SKM-1 treated with dmso at 0.1 percent for 144 hours (cell line): ENCODE results near the gene PCSK6.

Experiments
- DNase-seq: peaks from one replicate; lab custom pipeline; 2025; ENCODE audit not compliant: unreplicated experiment; lab: John Stamatoyannopoulos, UW

Gene PCSK6

GRCh38 chr15:101483462-101483861 is 6.0 kb downstream of the PCSK6 start:
- no peak for DNase-seq

- DNase-seq = no peak
Observed at GRCh38 chr15:101482526-101483371, 6.8 kb downstream of the PCSK6 start.

- no peak for DNase-seq
Observed at GRCh38 chr15:101481917-101482525, 7.5 kb downstream of the PCSK6 start.

DNA sequence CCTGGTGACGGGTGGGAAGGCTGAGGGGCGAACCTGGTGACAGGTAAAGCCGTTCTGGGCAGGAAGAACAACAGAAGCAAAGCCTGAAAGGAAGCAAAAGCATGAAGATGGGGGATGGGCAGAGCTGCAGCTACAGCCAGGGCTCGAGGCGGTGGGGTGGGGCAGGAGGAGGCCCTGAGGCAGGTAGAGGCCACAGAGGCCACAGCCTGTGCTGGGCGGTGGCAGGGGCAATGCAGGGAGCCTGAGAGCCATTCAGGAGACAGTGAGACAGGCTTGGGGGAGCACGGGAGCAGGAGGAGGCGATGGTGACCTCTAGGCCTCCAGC is 8.2 kb downstream of the PCSK6 start:
- no peak for DNase-seq

DNA sequence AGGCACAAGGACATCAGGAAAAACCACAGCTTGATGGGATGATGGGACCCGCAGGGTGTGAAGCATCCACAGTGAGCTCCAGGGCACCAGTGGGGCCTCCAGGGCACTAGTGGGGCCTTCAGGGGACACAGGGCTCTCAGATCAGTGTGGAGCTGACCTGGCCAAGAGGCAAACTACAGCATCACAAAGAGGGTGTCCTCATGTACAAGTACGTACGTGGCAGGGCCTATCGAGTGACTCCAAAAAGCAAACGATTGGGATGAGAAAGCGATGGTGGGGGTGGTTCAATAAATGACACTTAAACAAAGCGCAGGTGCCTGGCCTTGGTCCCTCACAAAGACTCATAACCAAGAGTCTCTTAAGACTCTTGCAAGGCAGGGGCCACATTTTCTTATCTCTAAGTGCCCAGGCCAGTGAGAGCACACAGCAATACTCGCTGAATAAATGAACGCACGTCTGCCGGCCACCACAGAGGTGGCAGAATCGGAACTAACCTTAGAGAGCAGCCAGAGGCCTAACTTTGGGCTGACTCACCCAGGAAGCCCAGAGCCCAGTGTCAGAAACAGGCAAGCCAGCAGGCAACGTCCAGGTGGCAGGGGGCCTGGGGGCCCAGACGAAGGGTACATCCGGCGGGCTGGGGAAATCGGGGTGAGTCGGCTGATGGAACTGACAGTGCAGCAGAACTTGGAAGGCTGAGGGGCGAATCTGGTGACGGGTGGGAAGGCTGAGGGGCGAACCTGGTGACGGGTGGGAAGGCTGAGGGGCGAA is 8.7 kb downstream of the PCSK6 start:
- no peak for DNase-seq

- no peak for DNase-seq
Observed at GRCh38 chr15:101479851-101480612, 9.5 kb downstream of the PCSK6 start.

- no peak for DNase-seq
Observed at GRCh38 chr15:101479342-101479845, 10.1 kb downstream of the PCSK6 start.

DNA sequence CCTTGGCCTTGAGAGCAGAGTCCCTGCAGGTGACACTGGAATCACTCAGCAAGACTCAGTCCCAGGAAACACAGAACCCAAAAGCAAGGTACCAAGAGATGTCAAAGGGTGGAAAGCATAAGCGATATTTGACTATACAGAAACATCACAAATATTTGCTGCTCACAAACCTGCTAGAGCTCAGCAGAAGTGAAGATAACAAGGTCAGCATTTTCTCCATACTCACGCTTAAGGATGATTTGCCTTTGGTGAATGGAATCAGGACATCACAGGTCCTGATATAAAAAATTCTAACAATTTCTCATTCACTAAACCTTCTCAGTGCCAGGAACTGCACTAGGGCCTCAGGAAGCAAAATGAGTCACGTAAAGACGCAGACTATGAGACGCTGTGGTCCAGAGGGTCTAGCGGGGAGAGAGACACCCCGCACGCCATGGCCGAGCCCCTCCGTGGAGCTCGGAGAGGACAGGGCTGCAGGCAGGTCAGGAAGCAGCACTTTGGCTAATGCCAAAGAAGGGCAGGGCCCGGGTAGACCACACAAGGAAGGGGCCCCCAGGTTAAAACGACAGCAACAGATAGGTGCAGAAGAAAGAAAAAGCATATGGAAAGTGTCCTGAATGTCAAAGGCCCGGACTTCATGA is 10.7 kb downstream of the PCSK6 start:
- no peak for DNase-seq

DNA sequence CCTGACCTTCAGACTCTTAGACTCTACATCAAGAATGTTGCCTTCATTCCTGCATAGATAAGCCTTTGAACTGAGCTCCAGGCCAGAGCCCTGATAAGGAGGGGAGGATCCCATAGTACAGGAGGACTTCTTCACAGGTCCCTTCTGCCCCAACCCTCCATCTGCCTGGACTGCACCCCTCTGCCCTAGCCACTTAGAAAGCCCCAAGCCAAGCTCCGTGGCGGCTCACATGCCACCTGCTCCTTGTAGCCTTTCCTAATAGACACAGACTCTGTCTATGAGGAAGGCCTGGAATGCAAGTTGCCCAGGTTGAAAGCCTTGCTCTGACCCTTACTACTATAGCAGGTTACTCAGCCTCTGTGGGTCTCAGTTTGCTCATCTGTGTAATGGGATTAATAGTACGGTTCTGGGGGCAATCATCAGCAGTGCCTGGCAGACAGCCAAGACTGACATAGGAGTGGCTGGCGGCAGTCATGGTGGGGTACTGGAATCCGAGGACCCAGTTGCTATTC is 11.6 kb downstream of the PCSK6 start:
- DNase-seq = no peak

DNA sequence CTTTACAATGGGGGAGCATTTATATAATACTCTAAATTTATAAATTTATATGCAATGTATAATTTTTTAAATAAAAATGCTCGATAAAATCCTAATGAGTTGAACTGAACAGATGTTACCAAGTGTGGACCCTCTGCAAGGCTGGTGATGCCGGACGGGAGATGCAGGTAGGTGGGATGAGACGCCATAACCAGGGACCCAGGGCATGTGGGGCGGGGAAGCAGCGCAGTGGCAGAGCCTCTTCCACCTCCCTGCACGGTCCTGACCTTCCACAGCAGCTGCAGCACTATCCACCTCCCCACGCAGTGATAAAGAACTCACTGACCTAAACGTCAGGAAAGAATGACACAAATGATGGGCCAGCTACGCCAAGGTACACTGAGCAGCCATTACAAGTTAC is 12.8 kb downstream of the PCSK6 start:
- DNase-seq = no peak

GRCh38 chr15:101474983-101475382 is 14.5 kb downstream of the PCSK6 start:
- no peak for DNase-seq

DNA sequence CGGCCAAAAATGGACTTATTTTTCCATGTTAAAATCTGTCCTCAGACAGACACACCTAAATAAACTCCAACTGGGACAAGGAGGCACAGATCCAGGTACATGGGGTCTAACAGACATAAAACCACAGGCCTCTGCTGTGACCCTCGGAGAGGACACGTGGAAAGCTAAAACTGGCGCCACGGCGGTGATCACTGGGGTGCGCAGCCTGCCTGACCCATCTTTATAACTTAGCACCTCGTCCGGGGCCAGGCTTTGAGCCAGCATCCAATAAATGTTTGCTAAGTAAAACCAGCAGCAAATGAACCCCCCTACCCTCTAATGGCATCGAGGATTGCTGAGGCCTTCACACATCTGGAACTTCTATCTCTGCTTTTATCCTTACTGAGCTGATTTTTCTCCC is 15.3 kb downstream of the PCSK6 start:
- no peak for DNase-seq

DNA sequence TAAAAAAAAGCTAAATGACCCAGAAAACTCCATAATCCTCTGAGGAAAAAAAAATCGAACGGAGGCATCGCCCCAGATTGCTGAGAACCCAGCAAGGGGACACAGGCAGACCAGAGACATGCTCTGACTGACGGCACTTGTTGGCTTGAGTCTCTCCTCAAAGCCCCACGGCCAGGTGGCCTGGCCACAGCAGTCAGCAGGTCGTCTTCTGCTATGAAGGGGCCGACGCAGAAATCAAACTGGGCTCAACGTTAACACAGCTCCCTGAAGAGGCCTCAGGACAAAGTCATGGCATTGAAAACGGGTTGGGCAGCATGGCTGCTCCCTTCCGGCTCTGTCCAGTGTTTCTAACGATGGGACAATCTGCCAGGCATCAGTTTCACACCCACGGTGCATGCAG is 17.5 kb downstream of the PCSK6 start:
- no peak for DNase-seq

DNA sequence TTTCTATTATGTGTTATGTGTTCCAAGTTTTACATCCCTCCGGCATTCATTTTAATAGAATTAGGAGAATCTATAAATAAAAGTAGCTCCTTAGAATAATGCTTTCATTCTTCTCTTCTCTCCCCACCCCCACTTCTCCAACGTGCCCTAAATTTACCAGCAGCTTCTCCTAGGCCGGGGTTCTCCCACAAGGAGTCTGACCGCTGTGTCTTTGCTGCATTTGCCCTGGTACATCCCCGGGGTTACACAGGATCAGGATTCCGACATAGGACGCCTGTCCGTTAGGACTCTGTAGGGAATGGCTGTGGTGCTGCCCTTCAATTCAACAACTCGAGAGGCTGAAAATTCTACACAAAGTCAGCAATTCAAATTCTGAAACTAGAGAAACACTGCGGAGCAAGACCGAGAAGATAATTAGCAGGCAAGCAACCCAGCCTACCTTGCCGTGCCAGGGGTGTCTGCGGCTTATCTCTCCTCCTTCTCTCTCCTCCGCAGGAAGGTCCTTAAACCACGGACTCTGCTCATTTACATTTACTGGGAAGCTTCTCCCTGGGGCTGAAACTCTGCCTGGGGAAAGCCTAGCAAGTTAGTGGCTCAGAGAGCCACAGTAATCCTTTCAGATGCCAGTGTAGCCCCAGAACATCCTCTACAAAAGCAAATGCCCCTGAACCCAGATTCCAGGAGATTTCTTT is 18.8 kb downstream of the PCSK6 start:
- no peak for DNase-seq

DNA sequence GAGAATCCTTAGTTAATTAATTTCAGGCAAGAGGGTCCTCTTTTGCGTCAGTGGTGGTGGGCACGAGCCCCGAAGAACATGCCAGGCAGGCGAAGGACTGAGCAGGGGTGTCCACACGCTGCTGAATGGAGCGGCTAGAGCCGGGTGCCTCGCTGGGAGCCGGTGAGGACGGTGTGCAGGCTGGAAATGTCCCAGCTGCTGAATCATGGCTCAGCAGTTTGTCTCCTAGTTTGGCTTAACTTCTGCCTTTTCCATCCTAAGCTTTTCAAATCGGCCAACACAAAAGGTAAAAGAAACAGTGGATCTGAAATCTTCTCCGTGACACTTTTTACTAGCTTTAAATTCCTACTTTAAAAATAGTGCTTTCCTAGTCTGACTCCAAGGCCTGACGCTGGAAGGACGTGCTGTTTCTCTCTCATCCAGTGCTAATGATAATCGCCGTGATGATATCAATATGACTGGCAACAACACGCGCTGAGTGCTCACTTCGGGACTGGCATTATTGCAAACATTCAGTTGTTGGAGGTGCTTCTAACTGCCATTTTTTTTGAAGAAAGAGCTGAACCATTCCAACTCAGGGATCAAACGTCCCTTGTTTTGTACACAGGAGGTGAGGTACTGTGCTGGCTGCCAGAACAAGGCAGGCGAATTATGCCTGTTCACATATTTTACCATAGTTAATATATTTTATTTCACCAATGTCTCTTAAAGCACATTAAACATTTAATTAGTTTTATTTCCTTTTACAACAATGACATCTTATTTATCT is 19.8 kb downstream of the PCSK6 start:
- no peak for DNase-seq

- DNase-seq = no peak
Observed at GRCh38 chr15:101466188-101466587, 23.3 kb downstream of the PCSK6 start.

GRCh38 chr15:101464999-101465669 is 24.4 kb downstream of the PCSK6 start:
- DNase-seq = no peak

GRCh38 chr15:101464256-101464998 is 25.1 kb downstream of the PCSK6 start:
- DNase-seq = no peak
